ENCODE data around the gene CERS2.

The CERS2 gene

DNA sequence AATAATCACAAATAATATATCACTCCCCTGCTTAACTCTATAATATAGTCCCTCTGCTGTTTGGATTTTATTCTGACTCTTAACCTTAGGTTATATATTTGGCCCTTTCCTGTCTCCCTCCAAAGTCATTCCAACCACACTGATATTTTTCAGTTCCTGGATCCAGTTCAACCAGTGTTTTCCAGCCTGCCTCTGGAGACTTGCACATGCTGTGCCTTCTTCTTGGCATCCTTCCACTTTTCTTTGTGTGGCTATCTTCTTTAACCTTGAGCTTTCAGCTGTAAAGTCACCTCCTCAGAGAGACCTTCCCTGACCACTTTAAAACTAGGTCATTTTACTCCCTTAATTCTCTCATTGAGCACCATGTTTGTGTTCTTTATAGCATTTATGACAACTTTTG, 19.4 kb downstream of the CERS2 start:
- TF ChIP-seq NFIC (IDR thresholded peaks at IDR 0.05) (peak; percentile 40), CREB1 (IDR thresholded peaks at IDR 0.05; ENCODE audit: low read depth) (no peak)

DNA sequence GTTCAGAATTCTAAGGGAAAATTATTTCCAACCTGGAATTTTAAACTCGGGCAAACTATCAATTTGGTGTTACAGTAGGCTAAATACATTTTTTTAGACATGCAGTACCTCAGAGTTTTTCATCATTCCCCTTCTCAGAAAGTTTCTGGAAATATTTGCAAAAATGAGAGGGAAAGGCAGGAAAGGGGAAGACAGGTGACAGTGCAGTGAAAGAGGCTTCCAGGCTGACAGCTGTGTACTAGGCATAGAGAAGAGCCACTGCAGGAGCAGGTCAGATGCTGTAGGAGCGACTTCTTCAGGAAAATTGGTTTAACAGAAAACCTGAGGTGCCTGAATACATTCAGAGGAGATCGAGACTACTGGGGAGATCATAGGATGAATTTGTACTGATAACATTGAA, 19.9 kb downstream of the CERS2 start:
- no peak for TF ChIP-seq CEBPB (IDR thresholded peaks at IDR 0.05)
- no peak for TF ChIP-seq ZBTB7A (IDR thresholded peaks at IDR 0.05; ENCODE audit: low read depth)
- no peak for TF ChIP-seq RAD21 (IDR thresholded peaks at IDR 0.05; ENCODE audit: low read depth)
- no peak for TF ChIP-seq YY1 (IDR thresholded peaks at IDR 0.05; ENCODE audit: low read depth)
- no peak for TF ChIP-seq CREB1 (IDR thresholded peaks at IDR 0.05; ENCODE audit: low read depth)

DNA sequence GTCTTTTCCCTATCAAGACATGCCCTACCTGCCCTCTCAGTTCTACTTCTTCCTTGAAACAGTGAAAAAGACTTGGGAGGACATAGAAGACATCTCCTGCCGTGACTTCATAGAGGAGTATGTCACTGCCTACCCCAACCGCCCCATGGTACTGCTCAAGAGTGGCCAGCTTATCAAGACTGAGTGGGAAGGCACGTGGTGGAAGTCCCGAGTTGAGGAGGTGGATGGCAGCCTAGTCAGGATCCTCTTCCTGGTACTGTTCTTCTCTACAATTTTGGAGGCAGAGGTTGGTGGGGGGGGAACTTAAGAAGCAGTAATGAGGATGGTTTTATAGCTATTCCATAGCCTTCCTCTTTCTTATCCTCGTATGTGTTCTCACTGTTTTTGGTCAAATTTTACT, 29.8 kb downstream of the CERS2 start:
- TF ChIP-seq YY1 (IDR thresholded peaks at IDR 0.05; ENCODE audit: low read depth) = no peak
- TF ChIP-seq, protein P1, sequence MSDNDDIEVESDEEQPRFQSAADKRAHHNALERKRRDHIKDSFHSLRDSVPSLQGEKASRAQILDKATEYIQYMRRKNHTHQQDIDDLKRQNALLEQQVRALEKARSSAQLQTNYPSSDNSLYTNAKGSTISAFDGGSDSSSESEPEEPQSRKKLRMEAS (IDR thresholded peaks at IDR 0.05) = no peak
- TF ChIP-seq CREB1 (IDR thresholded peaks at IDR 0.05; ENCODE audit: low read depth) = no peak
- TF ChIP-seq TAF1 (IDR thresholded peaks at IDR 0.05; ENCODE audit: low read depth) = no peak
- TF ChIP-seq, protein P2, sequence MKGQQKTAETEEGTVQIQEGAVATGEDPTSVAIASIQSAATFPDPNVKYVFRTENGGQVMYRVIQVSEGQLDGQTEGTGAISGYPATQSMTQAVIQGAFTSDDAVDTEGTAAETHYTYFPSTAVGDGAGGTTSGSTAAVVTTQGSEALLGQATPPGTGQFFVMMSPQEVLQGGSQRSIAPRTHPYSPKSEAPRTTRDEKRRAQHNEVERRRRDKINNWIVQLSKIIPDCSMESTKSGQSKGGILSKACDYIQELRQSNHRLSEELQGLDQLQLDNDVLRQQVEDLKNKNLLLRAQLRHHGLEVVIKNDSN (IDR thresholded peaks at IDR 0.05) = no peak

DNA sequence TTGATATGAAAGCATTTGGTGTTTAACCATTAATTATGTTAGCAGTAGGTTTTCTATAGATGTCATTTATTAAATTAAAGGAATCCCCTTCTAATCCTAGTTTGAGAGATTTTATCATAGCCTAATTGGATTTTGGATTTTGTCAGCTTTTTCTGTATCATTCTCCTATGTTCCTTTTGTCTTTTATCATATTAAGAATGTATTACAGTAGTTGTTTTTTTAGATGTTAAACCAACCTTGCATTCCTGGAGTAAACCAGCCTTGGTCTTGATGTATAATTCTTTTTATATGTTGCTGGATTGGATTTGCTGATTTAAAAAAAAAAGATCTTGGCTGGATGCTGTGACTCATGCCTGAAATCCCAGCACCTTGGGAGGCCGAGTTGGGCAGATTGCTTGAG, 42.9 kb downstream of the CERS2 start:
- TF ChIP-seq TCF12 (IDR thresholded peaks at IDR 0.05; ENCODE audit: low read depth) (no peak), NFIC (IDR thresholded peaks at IDR 0.05) (no peak), EGR1 (IDR thresholded peaks at IDR 0.05) (no peak), RAD21 (IDR thresholded peaks at IDR 0.05; ENCODE audit: low read depth) (no peak), CREB1 (IDR thresholded peaks at IDR 0.05; ENCODE audit: low read depth) (no peak), TEAD4 (IDR thresholded peaks at IDR 0.05) (no peak), EP300 (IDR thresholded peaks at IDR 0.05; ENCODE audit: borderline replicate concordance) (no peak), YY1 (IDR thresholded peaks at IDR 0.05; ENCODE audit: low read depth) (no peak), FOXM1 (IDR thresholded peaks at IDR 0.05; ENCODE audit: borderline replicate concordance, low read depth) (no peak), TAF1 (IDR thresholded peaks at IDR 0.05; ENCODE audit: low read depth) (no peak), CEBPB (IDR thresholded peaks at IDR 0.05) (no peak), ZBTB7A (IDR thresholded peaks at IDR 0.05; ENCODE audit: low read depth) (no peak)
- TF ChIP-seq, protein P1 (IDR thresholded peaks at IDR 0.05) = no peak
- TF ChIP-seq, protein P3, sequence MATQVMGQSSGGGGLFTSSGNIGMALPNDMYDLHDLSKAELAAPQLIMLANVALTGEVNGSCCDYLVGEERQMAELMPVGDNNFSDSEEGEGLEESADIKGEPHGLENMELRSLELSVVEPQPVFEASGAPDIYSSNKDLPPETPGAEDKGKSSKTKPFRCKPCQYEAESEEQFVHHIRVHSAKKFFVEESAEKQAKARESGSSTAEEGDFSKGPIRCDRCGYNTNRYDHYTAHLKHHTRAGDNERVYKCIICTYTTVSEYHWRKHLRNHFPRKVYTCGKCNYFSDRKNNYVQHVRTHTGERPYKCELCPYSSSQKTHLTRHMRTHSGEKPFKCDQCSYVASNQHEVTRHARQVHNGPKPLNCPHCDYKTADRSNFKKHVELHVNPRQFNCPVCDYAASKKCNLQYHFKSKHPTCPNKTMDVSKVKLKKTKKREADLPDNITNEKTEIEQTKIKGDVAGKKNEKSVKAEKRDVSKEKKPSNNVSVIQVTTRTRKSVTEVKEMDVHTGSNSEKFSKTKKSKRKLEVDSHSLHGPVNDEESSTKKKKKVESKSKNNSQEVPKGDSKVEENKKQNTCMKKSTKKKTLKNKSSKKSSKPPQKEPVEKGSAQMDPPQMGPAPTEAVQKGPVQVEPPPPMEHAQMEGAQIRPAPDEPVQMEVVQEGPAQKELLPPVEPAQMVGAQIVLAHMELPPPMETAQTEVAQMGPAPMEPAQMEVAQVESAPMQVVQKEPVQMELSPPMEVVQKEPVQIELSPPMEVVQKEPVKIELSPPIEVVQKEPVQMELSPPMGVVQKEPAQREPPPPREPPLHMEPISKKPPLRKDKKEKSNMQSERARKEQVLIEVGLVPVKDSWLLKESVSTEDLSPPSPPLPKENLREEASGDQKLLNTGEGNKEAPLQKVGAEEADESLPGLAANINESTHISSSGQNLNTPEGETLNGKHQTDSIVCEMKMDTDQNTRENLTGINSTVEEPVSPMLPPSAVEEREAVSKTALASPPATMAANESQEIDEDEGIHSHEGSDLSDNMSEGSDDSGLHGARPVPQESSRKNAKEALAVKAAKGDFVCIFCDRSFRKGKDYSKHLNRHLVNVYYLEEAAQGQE (IDR thresholded peaks at IDR 0.05; ENCODE audit: low read depth) = no peak
- TF ChIP-seq, protein P2 (IDR thresholded peaks at IDR 0.05) = no peak

DNA sequence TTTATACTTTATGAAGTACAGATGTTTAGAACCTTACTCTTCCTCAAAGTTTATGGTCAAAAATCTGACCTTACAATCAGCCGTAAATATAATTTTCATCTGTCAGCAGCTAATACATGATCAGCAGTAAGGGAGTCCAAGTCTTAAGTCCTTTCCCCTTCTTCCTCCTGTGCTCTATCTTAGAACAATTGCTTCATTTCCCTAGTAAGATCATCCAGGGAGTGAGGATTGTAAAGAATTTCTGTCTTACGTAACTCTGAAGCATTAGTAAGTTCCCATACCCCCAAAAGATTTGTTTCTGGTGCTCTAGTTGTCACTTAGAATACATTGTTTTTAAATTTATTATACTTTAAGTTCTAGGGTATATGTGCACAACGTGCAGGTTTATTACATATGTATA, 46.3 kb downstream of the CERS2 start:
- TF ChIP-seq ZBTB7A (IDR thresholded peaks at IDR 0.05; ENCODE audit: low read depth) (no peak), CEBPB (IDR thresholded peaks at IDR 0.05) (no peak), EP300 (IDR thresholded peaks at IDR 0.05; ENCODE audit: borderline replicate concordance) (no peak), NFIC (IDR thresholded peaks at IDR 0.05) (no peak), EGR1 (IDR thresholded peaks at IDR 0.05) (no peak), TEAD4 (IDR thresholded peaks at IDR 0.05) (no peak), TCF12 (IDR thresholded peaks at IDR 0.05; ENCODE audit: low read depth) (no peak), YY1 (IDR thresholded peaks at IDR 0.05; ENCODE audit: low read depth) (no peak), FOXM1 (IDR thresholded peaks at IDR 0.05; ENCODE audit: borderline replicate concordance, low read depth) (no peak), TAF1 (IDR thresholded peaks at IDR 0.05; ENCODE audit: low read depth) (no peak), CREB1 (IDR thresholded peaks at IDR 0.05; ENCODE audit: low read depth) (no peak), RAD21 (IDR thresholded peaks at IDR 0.05; ENCODE audit: low read depth) (no peak)
- TF ChIP-seq, protein P1 (IDR thresholded peaks at IDR 0.05) = no peak
- TF ChIP-seq, protein P3 (IDR thresholded peaks at IDR 0.05; ENCODE audit: low read depth) = no peak
- TF ChIP-seq, protein P2 (IDR thresholded peaks at IDR 0.05) = no peak

DNA sequence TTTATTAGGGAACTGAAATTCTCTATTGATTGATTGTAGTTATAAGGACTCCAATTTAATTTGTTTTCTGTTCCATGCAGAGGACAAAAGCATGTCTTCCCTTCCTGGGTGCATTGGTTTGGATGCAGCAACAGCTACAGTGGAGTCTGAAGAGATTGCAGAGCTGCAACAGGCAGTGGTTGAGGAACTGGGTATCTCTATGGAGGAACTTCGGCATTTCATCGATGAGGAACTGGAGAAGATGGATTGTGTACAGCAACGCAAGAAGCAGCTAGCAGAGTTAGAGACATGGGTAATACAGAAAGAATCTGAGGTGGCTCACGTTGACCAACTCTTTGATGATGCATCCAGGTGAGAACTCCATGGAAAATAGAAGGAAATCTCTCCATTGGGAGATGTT, 47.0 kb downstream of the CERS2 start:
- TF ChIP-seq, protein P2 (IDR thresholded peaks at IDR 0.05) = no peak
- TF ChIP-seq FOXM1 (IDR thresholded peaks at IDR 0.05; ENCODE audit: borderline replicate concordance, low read depth) (no peak), EP300 (IDR thresholded peaks at IDR 0.05; ENCODE audit: borderline replicate concordance) (no peak)
